NCI-H510A (cell line): ENCODE results near the gene ANKRD13A.
"Not testable (repeated sequence)": the region's sequence is repeated elsewhere in the genome, so short reads cannot be mapped to it uniquely, and the experiment has no call there.

Source experiments
- DNase-seq: peaks from one replicate; lab custom pipeline; 2025; lab: John Stamatoyannopoulos, UW

ANKRD13A gene

DNA sequence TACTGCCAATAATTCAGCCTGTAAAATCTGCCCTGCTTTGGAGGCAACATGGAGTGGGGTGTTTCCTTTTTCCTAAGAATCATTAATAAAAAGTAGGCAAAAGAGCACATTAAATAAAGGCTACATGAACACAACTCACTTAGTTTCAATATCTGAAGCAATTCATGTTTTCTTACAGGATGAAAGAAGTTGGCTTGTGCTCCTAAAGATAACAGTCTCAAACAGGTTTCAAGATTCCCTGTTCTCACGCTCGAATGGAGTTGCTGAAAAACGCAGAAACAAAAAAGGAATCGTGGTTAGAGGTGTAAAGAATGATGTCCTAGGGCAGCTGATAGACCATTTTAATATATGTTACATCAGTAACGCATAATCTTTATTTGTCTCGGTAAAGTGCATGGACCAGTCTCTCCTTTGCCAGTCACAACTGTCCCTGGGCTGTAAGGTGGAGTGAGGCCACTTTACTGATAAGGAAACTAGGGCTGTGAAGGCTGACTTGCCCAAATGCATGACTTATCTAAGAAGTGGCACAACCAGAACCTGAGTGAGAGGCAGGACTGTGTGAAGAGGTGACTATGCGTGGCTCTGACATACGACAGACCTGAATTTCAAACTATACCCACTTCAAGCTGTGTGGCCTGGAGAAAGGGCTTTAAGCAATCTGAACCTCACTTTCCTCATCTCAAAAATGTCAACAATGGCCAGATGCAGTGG lies 15.6 kb upstream of the ANKRD13A start:
- no peak for DNase-seq

DNA sequence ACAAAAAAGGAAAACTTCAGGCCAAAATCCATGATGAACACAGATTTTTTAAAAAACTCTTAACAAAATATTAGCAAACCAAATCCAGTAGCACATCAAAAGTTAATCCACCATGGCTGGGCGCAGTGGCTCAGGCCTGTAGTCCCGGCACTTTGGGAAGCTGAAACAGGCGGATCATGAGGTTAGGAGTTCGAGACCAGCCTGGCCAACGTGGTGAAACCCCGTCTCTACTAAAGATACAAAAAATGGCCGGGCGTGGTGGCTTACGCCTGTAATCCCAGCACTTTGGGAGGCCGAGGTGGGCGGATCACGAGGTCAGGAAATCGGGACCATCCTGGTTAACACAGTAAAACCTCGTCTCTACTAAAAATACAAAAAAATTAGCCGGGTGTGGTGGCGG lies 13.0 kb upstream of the ANKRD13A start:
- DNase-seq, result not testable (repeated sequence)

DNA sequence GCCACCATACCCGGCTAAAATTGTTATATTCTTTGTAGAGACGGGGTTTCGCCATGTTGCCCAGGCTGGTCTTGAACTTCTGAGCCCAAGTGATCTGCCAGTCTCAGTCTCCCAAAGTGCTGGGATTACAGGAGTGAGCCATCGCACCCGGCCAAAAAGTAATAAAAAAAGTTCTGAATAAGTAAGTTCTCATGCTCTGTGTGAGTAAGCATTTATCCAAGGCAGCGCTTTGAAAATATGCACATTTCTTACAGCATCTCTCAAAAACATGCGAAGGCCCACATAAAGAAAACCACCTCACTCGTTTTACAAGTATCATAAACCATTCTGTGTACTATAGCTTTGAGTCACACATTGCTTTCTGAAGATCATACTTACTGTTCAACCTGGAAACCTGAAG lies 11.6 kb upstream of the ANKRD13A start:
- no peak for DNase-seq

DNA sequence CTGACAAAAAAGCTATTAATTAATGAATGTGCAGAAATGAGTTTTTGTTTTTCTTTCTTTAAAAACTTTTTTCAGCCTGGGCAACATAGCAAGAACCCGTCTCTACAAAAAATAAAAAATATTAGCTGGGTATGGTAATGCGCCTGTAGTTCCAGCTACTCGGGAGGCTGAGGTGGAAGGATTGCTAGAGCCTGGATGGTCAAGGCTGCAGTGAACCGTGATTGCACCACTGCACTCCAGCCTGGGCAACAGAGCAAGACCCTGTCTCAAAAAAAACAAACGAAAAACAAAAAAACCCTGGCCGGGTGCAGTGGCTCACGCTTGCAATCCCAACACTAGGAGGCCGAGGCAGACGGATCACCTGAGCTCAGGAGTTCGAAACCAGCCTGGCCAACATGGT lies 11.0 kb upstream of the ANKRD13A start:
- no peak for DNase-seq

DNA sequence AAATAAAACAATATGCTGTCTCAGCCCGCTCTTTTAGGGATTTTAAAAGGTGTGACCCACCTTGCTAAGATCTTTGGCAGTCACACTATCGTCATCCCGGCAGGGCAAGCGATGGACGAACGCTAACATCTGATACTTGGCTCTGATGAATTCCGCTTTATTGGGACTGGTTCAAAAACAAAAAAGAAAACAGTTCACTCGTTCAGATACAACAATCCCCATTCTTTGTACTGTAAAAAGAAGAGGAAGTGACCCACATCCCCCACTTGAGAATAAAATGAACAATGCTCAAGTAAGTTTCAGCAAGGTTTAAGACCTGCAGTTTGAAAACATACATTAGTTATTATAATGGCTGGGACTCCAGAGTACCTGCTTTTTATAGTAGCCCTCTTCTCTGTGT lies 10.3 kb upstream of the ANKRD13A start:
- no peak for DNase-seq

DNA sequence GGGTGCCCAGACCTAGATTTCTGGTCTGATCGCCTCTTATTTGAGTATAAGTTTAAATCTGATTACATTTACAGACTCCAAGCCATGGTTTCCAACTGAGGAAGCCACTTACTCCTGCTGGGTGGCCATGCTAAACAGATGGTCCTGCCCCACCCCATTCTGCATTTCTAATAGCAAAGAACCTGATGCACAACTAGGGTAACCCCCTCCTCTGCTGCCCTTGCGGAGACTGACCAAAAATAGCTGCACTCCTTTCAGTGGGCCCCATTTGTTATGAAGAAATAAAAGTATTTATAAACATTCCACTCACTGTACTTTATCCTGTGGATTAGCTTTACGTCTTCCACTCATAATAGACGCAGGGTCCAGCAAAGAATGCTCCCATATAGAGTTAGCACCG lies 9.8 kb upstream of the ANKRD13A start:
- no peak for DNase-seq

DNA sequence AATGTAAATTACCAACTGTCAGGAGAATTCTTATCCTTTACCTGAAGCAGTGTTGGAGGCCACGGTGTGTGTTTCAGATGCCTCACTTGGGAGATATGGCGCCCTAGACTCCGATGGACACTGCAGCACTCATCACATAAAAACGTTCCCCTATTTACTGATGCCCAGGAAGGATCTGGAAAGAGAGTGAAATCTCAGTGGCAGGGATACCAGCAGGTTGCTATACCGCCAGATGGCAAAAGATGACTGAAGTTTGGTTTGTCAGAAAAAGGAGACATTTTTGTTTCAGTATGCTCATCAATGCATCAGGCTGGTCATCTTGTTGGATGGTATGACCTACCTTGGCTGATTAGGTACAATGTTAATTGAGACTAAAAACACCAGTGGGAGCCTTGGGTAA lies 7.6 kb upstream of the ANKRD13A start:
- no peak for DNase-seq

DNA sequence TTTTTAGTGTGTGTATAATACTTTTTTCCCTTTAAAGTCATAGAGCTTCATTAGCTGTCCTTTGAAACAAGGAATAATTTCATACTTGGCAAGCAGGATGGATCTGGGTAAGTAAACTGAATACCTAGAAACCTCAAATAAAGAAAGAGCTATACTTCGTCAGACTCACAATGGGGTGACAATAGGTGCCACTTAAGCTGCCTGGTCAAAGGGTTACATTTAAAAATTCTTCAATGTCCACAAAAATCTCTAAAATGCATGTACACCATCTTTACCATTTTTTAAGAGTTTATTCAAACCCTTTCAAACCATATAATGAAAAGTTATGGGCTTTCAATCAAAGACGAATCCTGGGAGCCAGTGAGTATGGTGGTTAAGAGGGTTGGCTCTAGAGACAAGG lies 6.1 kb upstream of the ANKRD13A start:
- DNase-seq, result no peak

DNA sequence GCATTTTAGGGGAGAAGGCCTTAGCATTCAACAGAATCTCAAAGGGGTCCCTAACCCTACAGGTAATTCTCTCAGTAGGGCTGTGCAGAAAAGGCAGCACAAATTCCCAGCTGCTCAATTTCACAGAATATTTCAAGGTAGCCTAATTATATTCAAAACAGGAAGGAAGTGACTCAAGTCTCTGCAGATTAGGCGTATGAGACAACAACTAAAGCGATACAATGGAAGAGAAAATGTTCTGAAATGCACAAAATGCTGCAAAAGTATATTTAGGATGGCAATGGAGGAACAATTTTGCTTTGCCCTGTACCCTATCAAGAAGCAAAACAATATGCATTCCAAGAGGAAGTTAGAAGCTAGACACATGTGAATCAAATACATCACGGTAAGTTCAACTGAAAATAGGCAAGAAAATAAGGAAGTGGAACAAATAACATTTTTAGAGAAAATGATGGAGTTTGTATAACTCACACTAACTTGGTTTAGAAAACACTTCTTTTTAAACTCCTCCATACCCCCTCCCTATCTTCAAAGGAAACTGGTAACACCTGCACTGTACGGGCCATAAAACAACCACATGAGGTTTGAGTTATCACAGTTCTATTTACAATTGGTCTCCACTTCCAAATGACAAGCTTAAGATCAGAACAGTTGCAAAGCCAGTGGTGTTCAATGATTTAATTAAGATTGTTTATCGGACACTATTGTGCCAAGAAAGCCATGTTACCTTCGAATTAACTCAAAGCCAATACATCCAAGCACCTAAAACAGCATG lies 4.6 kb upstream of the ANKRD13A start:
- no peak for DNase-seq

DNA sequence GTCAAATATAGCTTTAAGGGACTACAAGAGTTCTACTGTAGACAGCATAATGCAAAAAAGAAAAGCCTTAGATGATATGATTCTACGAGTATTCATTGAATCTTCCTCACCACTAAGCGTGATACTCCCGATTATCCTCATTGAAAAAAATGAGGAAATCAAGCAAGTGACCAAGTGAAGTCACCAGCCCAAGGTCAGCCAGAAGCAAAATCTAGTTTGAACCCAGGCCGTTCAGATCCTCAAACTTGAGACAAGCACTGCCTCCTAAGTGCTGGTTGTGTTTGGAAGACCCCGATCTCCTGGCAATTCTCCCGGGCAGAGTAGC lies 3.9 kb upstream of the ANKRD13A start:
- DNase-seq, result no peak

DNA sequence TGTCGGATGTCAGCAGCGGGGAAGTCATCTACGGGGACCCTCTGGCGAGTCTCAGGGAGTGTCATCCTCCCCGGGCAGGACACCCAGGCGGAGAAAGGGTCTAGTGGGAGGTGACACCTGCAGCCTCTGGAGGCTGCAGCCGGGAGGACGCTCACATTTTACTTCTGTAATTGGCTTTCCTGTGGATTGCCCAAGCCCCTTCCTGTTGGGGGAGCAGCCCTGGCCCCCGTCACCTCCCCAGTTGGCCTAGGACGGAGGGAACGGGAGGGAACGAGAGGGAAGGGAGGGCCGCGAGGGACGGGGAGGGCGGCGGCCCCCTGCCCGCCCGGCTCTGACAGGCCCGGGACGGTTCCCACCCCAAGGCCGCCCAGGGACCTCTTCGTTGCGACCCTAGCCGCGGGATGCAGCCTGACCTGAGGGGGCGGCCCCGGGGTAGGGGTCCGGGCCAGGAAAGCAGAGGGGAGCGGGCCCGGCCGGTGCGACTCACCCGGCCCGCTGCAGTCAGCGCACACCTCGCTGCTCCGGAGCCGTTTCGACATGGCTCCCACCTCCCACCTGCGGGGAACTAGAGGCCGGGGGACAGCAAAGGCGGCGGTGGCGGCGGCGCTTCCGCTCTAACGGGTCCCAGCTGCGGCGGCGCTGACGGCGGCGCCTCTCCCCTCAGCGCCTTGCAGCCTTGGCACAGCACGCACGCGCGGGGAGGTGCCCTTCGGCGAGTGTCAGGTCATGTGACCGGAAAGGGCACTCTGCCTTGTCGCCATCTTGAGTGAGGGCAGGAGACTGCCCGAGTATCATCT lies 3.3 kb upstream of the ANKRD13A start, which contains the start of gene GIT2:
TSS of gene GIT2 (minus strand) at position 683 of the 797 bp plus-strand sequence. CDS start at position 539, 144 bp downstream.
- DNase-seq, result peak; percentile 91

DNA sequence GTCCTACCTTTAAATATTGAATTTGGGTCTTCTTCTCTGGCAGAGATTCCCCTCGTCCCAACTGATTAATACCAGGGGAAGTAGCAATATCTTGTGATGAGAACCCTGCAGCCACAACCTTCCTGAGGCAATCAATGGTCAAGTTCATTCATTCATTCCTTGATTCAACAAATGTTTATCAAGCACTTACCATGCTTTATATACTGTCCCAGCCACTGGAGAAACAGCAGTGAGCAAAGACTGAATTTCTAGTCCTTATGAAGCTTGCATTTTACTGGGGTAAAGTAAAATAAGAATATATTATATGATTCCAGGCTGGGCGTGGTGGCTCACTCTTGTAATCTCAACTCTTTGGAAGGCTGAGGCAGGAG lies 2.8 kb upstream of the ANKRD13A start:
- DNase-seq, result no peak

DNA sequence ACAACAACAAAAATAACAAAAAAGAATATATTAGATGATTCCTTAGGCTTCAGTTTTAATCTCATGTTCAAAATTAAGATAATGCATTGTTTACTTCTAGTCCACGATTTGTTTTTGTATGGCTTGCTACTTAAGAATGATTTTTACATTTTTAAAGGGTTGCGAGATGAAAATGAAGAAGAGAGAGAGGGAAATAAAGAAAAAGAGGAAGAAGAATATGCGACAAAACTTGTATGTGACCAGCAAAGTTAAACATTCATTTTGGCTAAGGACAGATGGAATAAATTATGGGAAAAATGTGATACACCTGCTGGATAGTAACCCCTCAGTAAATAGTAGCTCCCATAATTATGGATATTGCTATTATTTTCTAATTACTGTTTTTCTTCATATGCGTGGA lies 1.8 kb upstream of the ANKRD13A start:
- DNase-seq, result no peak

DNA sequence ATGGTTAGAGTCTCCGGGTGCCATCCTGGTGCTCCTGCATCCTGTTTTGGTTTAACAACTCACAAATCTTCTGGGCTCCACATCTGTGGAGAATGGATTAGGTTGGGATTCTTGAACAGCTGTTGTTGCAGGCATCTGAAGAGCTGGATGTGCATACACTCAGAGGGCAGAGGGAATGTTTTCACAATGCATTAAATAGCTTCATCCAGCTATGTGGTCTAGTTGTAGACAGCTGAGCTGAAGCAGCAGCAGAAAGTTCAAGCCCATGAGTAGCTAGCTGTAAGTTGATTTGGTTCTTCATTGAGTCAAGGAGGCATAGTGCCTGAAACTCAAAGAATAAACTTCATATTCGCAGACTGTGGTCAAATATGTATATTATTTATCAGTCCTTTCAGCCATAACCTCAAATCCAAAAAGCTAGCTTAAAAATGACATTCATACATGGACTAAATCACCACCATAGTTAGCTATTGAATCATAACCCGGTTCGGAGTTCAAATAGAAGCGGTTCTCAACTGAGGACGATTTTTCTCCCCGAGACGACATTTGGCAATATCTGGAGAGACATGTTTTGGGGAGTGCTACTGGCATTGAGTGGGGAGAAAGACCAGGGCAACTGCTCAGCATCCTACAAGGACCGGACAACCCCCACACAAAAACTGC lies 858 bp upstream of the ANKRD13A start:
- DNase-seq, result no peak

DNA sequence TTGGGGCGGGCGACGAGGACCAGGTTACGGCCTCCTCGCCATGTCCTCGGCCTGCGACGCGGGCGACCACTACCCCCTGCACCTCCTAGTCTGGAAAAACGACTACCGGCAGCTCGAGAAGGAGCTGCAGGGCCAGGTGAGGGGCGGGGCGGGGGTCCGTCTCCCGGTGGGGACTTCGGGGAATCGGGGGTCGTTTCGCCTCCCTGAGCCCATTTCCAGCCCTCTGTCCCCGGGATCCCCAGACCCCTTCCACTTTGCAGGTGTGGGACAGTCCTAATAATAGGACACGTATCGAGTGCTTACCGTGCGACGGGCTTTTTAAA lies 380 bp downstream of the ANKRD13A start:
- DNase-seq, result no peak

DNA sequence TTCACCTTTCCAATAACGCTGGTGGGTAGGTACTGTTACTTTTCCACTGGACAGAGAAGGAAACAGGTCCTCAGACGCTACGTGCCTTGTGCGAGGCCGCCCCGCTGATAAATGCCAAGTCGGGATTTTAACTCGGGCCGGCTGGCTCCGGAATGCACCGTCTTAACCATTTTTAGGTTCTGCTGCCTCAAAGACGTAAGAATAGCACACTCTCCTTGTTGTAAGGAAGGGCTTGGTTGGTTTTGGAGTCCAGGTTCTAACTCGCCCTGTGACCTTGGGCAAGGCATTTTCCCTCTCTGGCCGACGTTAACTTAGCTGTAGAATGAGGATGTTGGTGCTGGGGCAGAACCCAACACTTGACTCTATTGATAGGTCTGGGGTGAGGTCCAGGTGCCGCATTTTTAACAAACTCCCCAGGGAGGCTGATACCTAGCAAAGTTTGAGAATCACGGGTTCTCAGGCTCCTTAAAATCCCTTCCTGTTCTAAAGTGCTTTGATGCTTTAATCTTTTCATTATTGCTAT lies 814 bp downstream of the ANKRD13A start:
- no peak for DNase-seq

DNA sequence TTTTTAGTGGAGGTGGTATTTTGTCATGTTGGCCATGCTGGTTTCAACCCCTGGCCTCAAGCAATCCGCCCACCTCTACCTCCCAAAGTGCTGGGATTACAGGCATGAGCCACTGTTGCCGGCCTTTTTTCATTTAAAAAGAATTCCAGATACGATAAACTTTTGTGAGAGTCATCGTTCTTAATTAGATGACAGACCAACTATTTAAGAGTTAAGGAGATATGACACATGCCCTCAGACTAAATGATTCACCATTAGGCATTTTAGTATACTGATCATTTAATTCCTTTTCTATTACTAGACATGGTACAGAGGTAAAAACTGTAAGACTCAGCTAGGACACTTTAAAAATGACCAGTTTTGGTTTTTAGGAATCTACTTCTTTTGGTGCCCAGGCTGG lies 2.4 kb downstream of the ANKRD13A start:
- no peak for DNase-seq

DNA sequence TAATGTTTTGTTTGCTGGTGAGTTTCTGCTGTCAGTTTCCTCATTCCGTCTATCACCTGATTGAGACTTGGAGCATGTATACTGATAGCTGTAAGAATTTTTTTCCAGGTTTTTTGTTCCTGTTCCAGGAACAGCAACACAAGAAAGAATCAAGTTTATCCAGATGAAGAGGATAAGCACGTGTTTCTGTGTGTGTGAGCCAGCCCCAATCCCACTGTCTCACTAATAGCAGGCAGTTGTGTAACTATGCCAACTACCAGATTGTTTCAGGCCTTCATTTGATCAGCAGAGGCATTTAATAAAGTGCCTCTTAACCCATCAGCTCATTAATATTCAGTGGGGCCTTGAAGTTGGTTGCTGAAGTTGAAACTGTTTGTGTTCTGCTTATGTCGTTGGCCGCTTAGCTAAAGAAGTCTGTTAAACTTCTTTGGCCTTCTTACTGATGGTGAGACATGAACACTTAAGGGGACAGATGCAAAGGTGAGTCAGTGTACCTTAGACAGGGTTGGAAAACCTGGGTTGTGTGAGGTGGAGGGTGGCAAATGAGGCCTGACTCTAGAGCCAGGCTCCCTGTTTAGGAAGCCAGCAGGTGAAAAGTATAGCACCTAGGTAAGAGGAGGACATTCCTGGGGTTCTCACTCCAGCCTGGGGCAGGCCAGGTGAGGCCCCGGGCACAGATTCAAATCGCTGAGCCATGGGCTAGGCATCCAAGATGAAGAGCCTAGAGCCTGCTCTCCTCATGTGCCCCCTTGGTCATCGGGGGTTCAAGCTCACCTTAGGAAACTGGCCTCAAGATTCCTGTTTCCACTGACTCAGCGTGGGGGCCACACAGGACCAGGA lies 3.7 kb downstream of the ANKRD13A start:
- DNase-seq, result no peak

DNA sequence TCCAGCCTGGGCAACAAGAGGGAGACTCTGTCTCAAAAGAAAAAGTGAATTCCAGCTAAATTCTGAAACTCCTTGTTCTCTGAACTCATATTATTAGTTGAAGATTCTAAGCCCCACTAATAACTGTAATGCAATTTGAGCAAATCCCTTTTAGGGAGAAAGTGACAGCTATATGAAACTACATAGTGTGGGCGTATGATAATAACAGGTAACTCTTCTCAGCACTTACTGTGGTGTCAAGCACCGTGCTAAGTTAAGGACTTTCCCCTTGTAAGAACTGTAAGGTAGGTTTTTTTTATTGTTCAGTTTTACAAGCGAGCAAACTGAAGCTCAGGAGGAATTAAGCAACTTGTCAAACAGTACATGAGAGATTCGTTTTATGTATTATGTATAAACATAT lies 5.4 kb downstream of the ANKRD13A start:
- no peak for DNase-seq

DNA sequence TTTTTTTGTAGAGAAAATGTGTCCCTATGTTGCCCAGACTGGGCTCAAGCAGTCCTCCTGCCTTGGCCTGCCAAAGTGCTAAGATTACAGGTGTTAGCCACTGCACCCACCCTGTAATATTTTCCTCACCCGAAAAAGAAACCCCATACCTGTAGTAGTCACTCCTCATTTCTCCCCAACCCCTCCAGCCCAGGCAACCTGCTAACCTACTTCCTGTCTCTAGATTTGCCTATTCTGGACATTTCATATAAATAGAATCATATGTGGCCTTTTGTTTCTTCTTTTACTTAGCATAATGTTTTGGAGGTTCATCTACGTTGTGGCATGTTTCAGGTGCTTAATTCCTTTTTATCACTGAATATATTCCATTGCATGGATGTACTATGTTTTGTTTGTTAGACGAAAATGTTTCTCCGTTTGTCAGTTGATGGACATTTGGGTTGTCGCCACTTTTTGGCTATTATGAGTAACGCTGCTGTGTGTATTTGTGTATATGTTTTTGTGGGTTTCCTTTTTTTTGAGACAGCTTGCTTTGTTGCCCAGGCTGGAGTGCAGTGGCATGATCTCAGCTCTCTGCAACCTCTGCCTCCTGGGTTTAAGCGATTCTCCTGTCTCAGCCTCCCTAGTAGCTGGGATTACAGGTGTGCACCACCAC lies 6.2 kb downstream of the ANKRD13A start:
- no peak for DNase-seq

DNA sequence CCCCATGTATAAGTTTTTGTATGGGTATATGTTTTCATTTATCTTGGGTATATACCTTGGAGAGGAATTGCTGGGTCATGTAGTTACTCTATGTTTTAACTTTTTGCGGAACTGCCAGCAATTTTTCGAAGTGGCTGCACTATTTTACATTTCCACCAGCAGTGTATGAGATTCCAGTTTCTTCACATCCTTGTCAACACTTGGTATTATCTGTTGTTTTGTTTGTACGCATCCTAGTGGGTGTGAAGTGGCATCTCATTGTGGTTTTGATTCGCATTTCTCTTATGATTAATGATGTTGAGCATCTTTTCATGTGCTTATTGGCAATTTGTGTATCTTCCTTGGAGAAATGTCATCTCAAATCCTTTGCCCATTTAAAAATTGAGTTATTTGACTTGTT lies 6.9 kb downstream of the ANKRD13A start:
- DNase-seq, result no peak
